ENCODE data around the gene NEURL1.

NEURL1 gene

DNA sequence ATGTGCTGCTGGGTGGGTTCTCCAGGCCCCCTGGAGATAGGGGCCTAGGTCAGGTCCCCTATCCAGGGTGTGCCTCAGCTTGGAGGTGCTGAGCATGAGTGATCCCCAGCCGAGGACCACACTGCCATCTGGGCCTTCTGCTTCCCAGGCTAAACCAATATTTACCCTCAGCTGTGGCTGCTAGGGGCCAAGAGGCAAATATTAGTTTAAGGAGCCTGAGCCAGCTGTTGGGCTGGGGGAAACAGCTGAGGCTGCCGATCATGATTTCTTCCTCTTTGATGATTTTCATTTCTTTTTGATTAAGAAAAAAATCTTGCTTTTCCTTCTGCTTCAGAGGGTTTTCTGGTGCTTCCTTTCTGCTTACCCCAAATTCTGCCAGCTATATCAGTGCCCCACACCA lies 83.4 kb downstream of the NEURL1 start:
- no peak overlapping the region for H3K4me3 ChIP-seq (ENCODE audit: low read depth, low read length)
- no peak overlapping the region for H3K9ac ChIP-seq (ENCODE audit: low read depth, low read length)
- no peaks in the 10 kb centered on the region for H3K36me3 ChIP-seq (ENCODE audit: control insufficient read depth, insufficient read depth, low read length)
- no peaks in the 10 kb centered on the region for H3K27me3 ChIP-seq (ENCODE audit: control insufficient read depth, insufficient read depth, low read length)
- no peaks in the 10 kb centered on the region for H3K4me1 ChIP-seq (ENCODE audit: control insufficient read depth, insufficient read depth, low read length)
- H3K9me3 ChIP-seq (ENCODE audit: control insufficient read depth, insufficient read depth, low read length), result no peaks in the 10 kb centered on the region

DNA sequence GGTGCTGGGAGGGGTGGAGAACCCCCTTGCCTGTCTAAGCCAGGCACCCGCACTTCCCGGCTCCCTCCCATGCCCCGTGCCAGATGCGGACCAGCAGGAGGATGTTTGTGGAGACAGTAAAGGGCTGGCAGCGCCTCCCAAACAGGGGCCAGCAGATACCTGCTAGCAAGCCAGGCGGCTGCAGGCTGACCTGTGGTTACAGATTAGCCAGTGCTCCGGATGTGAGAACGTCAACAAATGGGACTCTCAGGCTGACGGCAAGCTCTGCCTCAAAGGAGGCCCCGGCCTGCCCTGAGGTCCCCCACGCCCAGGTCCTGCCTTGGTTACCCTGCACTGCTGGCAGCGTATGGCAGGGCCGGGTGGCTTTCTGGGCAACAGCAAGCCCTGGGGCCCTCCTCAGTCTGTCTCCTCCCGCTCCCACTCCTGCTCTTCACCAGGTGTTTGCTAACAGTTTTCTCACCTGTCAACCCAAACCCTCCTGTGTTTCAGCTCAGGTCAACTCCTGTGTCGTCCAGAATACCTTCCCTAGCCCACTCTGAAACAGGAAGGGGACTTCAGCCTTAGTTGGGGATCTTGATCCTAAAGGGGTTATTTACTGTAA lies 85.4 kb downstream of the NEURL1 start:
- Histone ChIP-seq H3K9me3 (ENCODE audit: control insufficient read depth, insufficient read depth, low read length) (no peaks in the 10 kb centered on the region), H3K4me1 (ENCODE audit: control insufficient read depth, insufficient read depth, low read length) (no peaks in the 10 kb centered on the region), H3K4me3 (ENCODE audit: low read depth, low read length) (no peak overlapping the region), H3K36me3 (ENCODE audit: control insufficient read depth, insufficient read depth, low read length) (no peaks in the 10 kb centered on the region), H3K27me3 (ENCODE audit: control insufficient read depth, insufficient read depth, low read length) (no peaks in the 10 kb centered on the region), H3K9ac (ENCODE audit: low read depth, low read length) (no peak overlapping the region)

DNA sequence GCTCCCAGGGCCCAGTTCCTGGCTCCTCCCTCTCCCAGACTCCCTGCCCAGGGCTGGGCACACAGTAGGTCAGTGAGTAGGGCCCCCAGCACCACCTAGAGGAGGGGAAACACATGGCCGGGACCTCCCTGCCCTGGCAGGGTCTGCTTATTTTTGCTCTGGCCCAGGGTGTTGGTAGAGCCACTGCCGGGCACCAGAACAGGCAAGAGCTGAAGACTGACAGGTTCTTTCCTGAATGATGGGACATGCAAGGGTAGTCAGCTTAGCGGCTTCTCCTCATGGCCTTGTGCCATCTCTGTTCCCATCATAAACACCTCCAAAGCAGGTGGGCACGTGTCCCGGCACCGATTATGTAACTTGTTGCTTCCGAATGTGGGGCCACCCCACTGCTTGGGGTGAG lies 86.5 kb downstream of the NEURL1 start:
- Histone ChIP-seq H3K4me3 (ENCODE audit: low read depth, low read length) (no peak overlapping the region), H3K9me3 (ENCODE audit: control insufficient read depth, insufficient read depth, low read length) (no peaks in the 10 kb centered on the region), H3K27me3 (ENCODE audit: control insufficient read depth, insufficient read depth, low read length) (no peaks in the 10 kb centered on the region), H3K4me1 (ENCODE audit: control insufficient read depth, insufficient read depth, low read length) (no peaks in the 10 kb centered on the region), H3K36me3 (ENCODE audit: control insufficient read depth, insufficient read depth, low read length) (no peaks in the 10 kb centered on the region), H3K9ac (ENCODE audit: low read depth, low read length) (no peak overlapping the region)

DNA sequence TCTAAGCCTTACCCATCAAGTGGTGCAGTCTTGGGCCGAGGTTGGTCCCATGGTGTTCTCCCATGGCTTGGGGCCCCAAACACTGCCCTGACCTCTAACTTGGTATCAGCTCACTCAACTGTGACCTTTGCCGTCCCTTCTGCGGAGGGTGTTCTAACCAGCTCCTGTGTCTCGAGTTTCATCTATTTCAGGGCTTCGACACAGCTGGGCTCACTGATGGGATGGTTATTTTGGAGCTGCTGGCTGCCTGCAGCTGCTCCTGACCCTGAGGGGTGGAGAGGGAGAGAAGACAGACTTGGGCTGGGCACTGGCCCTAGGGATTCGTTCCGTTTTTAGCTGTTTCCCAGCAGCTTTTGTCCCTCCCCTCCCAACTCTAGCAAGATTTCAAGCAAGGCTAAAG lies 86.9 kb downstream of the NEURL1 start:
- Histone ChIP-seq H3K9ac (ENCODE audit: low read depth, low read length) (no peak overlapping the region), H3K9me3 (ENCODE audit: control insufficient read depth, insufficient read depth, low read length) (no peaks in the 10 kb centered on the region), H3K27me3 (ENCODE audit: control insufficient read depth, insufficient read depth, low read length) (no peaks in the 10 kb centered on the region), H3K4me3 (ENCODE audit: low read depth, low read length) (no peak overlapping the region), H3K36me3 (ENCODE audit: control insufficient read depth, insufficient read depth, low read length) (no peaks in the 10 kb centered on the region), H3K4me1 (ENCODE audit: control insufficient read depth, insufficient read depth, low read length) (no peaks in the 10 kb centered on the region)

DNA sequence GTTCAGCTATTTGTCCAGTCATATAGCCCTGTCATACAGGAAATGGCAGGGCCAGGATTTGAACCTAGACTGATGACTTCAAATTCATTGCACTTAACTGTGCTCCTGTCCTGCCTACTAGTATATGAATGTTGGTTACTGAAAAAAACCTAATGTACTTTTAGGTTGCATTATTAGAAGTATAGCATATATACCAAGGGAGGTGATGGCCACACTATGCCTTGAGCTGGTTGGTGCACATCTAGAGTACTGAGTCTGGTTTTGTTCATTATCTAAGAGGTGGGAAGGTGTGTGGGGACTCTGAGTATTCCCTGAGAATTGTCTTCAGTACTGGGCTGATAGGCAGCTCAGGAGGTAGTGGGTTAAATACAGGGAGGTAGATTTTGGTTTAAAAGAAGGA lies 88.0 kb downstream of the NEURL1 start:
- H3K4me3 ChIP-seq (ENCODE audit: low read depth, low read length), result no peak overlapping the region
- no peaks in the 10 kb centered on the region for H3K9me3 ChIP-seq (ENCODE audit: control insufficient read depth, insufficient read depth, low read length)
- H3K36me3 ChIP-seq (ENCODE audit: control insufficient read depth, insufficient read depth, low read length), result no peaks in the 10 kb centered on the region
- H3K4me1 ChIP-seq (ENCODE audit: control insufficient read depth, insufficient read depth, low read length), result no peaks in the 10 kb centered on the region
- no peak overlapping the region for H3K9ac ChIP-seq (ENCODE audit: low read depth, low read length)
- no peaks in the 10 kb centered on the region for H3K27me3 ChIP-seq (ENCODE audit: control insufficient read depth, insufficient read depth, low read length)

DNA sequence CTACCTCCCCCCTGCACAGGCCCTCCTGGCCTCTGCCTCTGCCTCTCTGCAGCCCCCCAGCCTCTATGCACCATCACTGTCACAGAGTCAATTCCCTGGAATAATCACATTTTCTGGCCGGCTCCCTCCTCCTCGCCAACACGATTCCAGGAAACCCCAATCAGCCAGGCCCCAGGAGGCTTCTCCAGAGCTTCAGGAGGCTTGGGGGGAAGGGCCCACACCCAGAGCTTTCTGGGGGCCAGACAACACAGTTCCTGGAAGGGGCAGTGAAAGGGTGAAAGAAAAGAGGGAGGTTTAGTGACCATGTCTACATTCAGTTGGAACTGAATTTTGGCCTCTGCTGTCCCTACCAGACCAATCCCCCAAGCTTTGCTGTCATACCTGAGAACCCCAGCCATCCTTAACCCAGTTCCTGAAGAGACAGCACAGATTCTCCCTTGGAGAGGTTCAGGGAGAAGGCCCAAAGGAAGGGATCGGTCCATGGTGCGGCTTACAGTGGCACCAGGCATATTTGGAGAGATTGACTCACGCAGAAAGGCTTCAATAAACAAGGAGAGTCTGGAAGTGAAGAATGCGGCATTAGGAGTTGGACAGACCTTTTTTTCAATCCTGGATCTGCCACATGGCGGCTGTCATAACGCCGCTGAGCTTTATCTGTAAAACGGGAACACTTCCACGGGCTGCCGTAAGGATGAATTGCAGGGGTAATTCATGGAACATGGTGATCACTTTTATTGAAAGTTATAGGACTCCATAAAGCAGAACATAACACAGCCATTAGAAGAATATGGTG lies 89.0 kb downstream of the NEURL1 start:
- H3K9ac ChIP-seq (ENCODE audit: low read depth, low read length), result no peak overlapping the region
- H3K4me3 ChIP-seq (ENCODE audit: low read depth, low read length), result no peak overlapping the region
- H3K9me3 ChIP-seq (ENCODE audit: control insufficient read depth, insufficient read depth, low read length), result no peaks in the 10 kb centered on the region
- no peaks in the 10 kb centered on the region for H3K36me3 ChIP-seq (ENCODE audit: control insufficient read depth, insufficient read depth, low read length)
- no peaks in the 10 kb centered on the region for H3K4me1 ChIP-seq (ENCODE audit: control insufficient read depth, insufficient read depth, low read length)
- no peaks in the 10 kb centered on the region for H3K27me3 ChIP-seq (ENCODE audit: control insufficient read depth, insufficient read depth, low read length)

DNA sequence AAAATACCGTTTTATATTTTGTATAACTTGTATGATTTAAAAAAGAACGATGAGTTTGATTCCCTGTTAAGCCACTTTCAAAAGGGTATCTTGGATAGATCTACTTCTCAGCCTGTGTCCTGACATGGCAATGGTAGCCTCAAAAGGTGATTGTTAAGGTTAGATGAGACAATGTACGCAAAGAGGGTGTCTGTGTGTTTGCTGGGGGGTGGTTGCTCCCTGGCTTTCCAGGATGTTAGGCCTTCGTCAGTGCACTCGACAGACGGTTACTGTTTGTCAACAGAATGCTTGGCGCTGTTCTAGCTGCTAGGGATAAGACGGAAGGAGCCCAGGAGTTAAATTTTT lies 90.3 kb downstream of the NEURL1 start:
- Histone ChIP-seq H3K4me1 (ENCODE audit: control insufficient read depth, insufficient read depth, low read length) (no peaks in the 10 kb centered on the region), H3K36me3 (ENCODE audit: control insufficient read depth, insufficient read depth, low read length) (no peaks in the 10 kb centered on the region), H3K9me3 (ENCODE audit: control insufficient read depth, insufficient read depth, low read length) (no peaks in the 10 kb centered on the region), H3K4me3 (ENCODE audit: low read depth, low read length) (no peak overlapping the region), H3K27me3 (ENCODE audit: control insufficient read depth, insufficient read depth, low read length) (no peaks in the 10 kb centered on the region), H3K9ac (ENCODE audit: low read depth, low read length) (no peak overlapping the region)

DNA sequence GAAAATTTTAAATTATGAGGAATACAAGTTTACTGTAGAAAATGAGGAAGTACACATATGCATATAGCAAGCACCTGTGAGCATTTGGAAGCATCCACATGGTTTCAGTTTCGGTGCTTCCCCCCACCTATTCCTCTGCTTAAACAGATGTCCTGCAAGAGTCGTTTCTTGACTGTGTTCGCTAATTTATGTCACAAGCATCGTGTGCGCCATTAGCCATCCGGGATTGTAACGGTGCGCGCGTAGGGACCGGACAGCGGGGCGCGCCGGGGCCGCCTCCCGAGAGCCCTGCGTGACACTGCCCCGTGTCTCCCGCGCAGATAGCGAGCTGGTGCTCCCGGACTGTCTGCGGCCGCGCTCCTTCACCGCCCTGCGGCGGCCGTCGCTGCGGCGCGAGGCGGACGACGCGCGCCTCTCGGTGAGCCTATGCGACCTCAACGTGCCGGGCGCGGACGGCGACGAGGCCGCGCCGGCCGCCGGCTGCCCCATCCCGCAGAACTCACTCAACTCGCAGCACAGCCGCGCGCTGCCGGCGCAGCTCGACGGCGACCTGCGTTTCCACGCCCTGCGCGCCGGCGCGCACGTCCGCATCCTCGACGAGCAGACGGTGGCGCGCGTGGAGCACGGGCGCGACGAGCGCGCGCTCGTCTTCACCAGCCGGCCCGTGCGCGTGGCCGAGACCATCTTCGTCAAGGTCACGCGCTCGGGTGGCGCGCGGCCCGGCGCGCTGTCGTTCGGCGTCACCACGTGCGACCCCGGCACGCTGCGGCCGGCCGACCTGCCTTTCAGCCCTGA lies 90.9 kb downstream of the NEURL1 start:
- H3K4me3 ChIP-seq (ENCODE audit: low read depth, low read length), result no peak overlapping the region
- H3K9ac ChIP-seq (ENCODE audit: low read depth, low read length), result no peak overlapping the region
- H3K36me3 ChIP-seq (ENCODE audit: control insufficient read depth, insufficient read depth, low read length), result no peaks in the 10 kb centered on the region
- H3K27me3 ChIP-seq (ENCODE audit: control insufficient read depth, insufficient read depth, low read length), result no peaks in the 10 kb centered on the region
- no peaks in the 10 kb centered on the region for H3K9me3 ChIP-seq (ENCODE audit: control insufficient read depth, insufficient read depth, low read length)
- H3K4me1 ChIP-seq (ENCODE audit: control insufficient read depth, insufficient read depth, low read length), result no peaks in the 10 kb centered on the region

DNA sequence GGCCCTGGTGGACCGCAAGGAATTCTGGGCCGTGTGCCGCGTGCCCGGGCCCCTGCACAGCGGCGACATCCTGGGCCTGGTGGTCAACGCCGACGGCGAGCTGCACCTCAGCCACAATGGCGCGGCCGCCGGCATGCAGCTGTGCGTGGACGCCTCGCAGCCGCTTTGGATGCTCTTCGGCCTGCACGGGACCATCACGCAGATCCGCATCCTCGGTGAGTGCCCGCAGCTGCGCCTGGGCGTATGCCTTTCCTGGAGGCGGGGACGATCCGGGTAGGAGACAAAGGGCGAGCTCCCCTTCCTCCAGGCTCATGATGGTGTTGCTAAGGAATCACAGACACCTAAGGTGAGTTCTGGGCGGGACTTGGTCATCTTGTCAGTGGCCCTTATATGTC lies 91.5 kb downstream of the NEURL1 start:
- no peaks in the 10 kb centered on the region for H3K9me3 ChIP-seq (ENCODE audit: control insufficient read depth, insufficient read depth, low read length)
- no peak overlapping the region for H3K4me3 ChIP-seq (ENCODE audit: low read depth, low read length)
- no peaks in the 10 kb centered on the region for H3K36me3 ChIP-seq (ENCODE audit: control insufficient read depth, insufficient read depth, low read length)
- no peaks in the 10 kb centered on the region for H3K27me3 ChIP-seq (ENCODE audit: control insufficient read depth, insufficient read depth, low read length)
- H3K4me1 ChIP-seq (ENCODE audit: control insufficient read depth, insufficient read depth, low read length), result no peaks in the 10 kb centered on the region
- H3K9ac ChIP-seq (ENCODE audit: low read depth, low read length), result no peak overlapping the region

DNA sequence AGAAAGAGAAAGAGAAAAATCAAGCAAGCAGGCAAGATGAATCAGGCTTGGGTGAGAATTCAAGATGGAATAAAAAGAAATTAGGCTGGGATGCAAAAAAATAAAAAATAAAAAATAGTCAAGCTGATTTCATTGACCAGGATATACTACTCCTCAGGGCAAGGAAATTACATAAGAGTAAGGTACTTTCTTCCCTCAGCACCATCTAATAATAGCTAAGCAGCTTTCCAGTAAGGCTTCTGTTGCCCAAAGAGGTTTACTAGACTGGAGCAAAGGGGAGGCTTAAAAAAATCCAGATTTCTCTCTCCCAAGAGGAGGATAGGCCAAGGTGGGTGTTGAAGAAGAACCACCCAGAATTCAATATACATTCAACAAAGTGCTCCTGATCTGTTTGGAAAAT lies 93.6 kb downstream of the NEURL1 start:
- H3K9me3 ChIP-seq (ENCODE audit: control insufficient read depth, insufficient read depth, low read length), result no peaks in the 10 kb centered on the region
- H3K9ac ChIP-seq (ENCODE audit: low read depth, low read length), result no peak overlapping the region
- H3K4me1 ChIP-seq (ENCODE audit: control insufficient read depth, insufficient read depth, low read length), result no peaks in the 10 kb centered on the region
- H3K27me3 ChIP-seq (ENCODE audit: control insufficient read depth, insufficient read depth, low read length), result no peaks in the 10 kb centered on the region
- H3K36me3 ChIP-seq (ENCODE audit: control insufficient read depth, insufficient read depth, low read length), result no peaks in the 10 kb centered on the region
- H3K4me3 ChIP-seq (ENCODE audit: low read depth, low read length), result no peak overlapping the region

DNA sequence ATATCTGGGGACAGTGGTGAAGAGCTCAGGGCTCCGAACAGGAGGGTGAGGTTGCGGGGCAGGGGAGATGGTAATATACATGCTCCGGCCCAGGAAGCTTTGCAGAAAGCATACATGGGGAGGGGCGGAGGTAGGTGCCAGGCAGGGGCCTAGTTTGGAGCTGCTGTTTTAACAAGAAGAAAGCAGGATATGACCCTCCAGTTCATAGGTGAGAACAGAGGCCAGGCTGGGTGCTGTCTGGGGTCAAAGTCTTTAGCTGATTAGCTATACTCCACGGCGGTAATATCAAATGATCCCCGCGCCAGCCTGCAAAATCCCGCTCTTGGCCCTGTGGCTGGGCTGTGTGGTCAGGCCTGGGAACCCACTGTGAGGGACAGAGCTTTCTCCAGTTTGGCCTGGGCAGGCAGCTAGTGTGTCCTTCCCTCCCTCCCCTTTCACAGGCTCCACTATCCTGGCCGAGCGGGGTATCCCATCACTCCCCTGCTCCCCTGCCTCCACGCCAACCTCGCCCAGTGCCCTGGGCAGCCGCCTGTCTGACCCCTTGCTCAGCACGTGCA lies 95.6 kb downstream of the NEURL1 start:
- Histone ChIP-seq H3K4me1 (ENCODE audit: control insufficient read depth, insufficient read depth, low read length) (no peaks in the 10 kb centered on the region), H3K36me3 (ENCODE audit: control insufficient read depth, insufficient read depth, low read length) (no peaks in the 10 kb centered on the region), H3K9ac (ENCODE audit: low read depth, low read length) (no peak overlapping the region), H3K27me3 (ENCODE audit: control insufficient read depth, insufficient read depth, low read length) (no peaks in the 10 kb centered on the region), H3K9me3 (ENCODE audit: control insufficient read depth, insufficient read depth, low read length) (no peaks in the 10 kb centered on the region), H3K4me3 (ENCODE audit: low read depth, low read length) (no peak overlapping the region)

DNA sequence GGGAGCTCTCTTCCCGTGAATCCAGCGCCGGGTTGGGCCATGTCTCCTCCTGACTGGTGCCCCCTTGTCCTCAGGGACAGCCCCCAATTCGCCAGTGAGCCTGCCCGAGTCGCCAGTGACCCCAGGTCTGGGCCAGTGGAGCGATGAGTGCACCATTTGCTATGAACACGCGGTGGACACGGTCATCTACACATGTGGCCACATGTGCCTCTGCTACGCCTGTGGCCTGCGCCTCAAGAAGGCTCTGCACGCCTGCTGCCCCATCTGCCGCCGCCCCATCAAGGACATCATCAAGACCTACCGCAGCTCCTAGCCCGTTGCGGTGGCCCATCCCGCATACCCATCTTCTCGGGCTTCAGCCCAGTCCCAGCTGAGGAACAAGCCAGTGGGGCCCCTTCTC lies 96.6 kb downstream of the NEURL1 start:
- Histone ChIP-seq H3K4me1 (ENCODE audit: control insufficient read depth, insufficient read depth, low read length) (no peaks in the 10 kb centered on the region), H3K9me3 (ENCODE audit: control insufficient read depth, insufficient read depth, low read length) (no peaks in the 10 kb centered on the region), H3K36me3 (ENCODE audit: control insufficient read depth, insufficient read depth, low read length) (no peaks in the 10 kb centered on the region), H3K4me3 (ENCODE audit: low read depth, low read length) (no peak overlapping the region), H3K27me3 (ENCODE audit: control insufficient read depth, insufficient read depth, low read length) (no peaks in the 10 kb centered on the region), H3K9ac (ENCODE audit: low read depth, low read length) (no peak overlapping the region)
